ENCODE data around the gene ASTN2. TPM values are rescaled to one million over a fixed set of nuclear protein-coding genes. Genes with fewer than 3 reads are reported as not detected.
A peak's percentile ranks its signal among the peaks of the same experiment; 100 is the strongest.

The ASTN2 gene
- total and polyA plus RNA-seq, 9 of the 15 experiments (the other 6 are each of a cell fraction or from before 2014, with no cell fraction given), result 0.56 to 3.5 (median 1.9) TPM

DNA sequence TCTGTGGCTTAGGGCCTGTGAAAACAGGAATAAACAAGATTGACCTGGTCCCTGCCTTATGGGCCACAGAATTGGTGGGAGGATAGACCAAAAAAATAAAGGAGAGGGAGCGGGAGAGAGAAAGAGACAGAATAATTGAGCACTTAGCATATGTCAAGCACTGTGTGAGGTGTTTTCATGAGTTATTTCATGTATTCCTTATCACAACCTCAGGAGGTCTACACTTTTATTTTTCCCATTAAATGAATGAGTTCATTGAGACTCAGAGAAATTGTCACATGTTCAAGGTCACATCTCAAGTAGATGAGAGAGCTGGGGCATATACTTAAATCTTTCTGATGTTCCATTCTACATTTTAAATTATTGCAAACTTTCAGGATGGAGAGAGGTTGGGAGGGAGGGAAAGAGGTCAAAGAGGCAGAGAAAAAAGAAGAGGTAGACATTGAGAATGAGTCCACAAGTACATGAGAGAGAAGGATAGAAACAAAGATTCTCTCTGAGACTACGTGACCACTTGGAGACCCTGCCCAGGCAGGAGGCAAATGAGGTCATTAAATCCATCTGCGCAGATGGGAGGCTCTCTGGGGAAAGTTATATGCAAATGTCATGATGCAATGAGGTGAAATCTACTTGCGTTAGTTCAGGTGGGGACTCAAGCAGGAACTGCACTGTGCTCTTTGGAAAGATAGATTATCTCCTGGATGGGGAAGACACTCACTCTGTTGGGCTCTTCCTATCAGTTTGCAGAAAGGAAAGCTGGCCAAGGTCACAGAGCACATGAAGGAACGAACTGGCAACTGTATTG lies 1019.8 kb downstream of the ASTN2 start (continued):
- TF ChIP-seq CREB1 (IDR thresholded peaks at IDR 0.05) (no peak), CREB1 (CRISPR knock-in tag; IDR thresholded peaks at IDR 0.05) (no peak), XRCC5 (IDR thresholded peaks at IDR 0.05; ENCODE audit: low read depth, low read length) (no peak), BCL6 (CRISPR knock-in tag; IDR thresholded peaks at IDR 0.05) (no peak), CREM (IDR thresholded peaks at IDR 0.05; ENCODE audit: low read depth) (no peak; the same call in 1 of the 2 replicates), KLF6 (CRISPR knock-in tag; IDR thresholded peaks at IDR 0.05; ENCODE audit: borderline replicate concordance) (no peak; the same call in 1 of the 2 replicates), ZNF77 (CRISPR knock-in tag; IDR thresholded peaks at IDR 0.05) (no peak), CBFA2T2 (conservative IDR thresholded peaks at IDR 0.05) (peak; percentile 59), MYBL2 (IDR thresholded peaks at IDR 0.05; ENCODE audit: low read depth) (no peak; the same call in 1 of the 2 replicates), MYBL2 (CRISPR knock-in tag; IDR thresholded peaks at IDR 0.05; ENCODE audit: borderline replicate concordance) (no peak), TAF7 (tag; IDR thresholded peaks at IDR 0.05) (peak; percentile 9; the same call in 1 of the 2 replicates), BRF1 (IDR thresholded peaks at IDR 0.05; ENCODE audit: borderline replicate concordance, extremely low read depth, insufficient read length) (no peak), NFYB (IDR thresholded peaks at IDR 0.05; ENCODE audit: extremely low read depth, insufficient read length) (no peak)
- TF ChIP-seq, protein P1, sequence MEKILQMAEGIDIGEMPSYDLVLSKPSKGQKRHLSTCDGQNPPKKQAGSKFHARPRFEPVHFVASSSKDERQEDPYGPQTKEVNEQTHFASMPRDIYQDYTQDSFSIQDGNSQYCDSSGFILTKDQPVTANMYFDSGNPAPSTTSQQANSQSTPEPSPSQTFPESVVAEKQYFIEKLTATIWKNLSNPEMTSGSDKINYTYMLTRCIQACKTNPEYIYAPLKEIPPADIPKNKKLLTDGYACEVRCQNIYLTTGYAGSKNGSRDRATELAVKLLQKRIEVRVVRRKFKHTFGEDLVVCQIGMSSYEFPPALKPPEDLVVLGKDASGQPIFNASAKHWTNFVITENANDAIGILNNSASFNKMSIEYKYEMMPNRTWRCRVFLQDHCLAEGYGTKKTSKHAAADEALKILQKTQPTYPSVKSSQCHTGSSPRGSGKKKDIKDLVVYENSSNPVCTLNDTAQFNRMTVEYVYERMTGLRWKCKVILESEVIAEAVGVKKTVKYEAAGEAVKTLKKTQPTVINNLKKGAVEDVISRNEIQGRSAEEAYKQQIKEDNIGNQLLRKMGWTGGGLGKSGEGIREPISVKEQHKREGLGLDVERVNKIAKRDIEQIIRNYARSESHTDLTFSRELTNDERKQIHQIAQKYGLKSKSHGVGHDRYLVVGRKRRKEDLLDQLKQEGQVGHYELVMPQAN (IDR thresholded peaks at IDR 0.05; ENCODE audit: borderline replicate concordance), result no peak
- TF ChIP-seq, protein P2, sequence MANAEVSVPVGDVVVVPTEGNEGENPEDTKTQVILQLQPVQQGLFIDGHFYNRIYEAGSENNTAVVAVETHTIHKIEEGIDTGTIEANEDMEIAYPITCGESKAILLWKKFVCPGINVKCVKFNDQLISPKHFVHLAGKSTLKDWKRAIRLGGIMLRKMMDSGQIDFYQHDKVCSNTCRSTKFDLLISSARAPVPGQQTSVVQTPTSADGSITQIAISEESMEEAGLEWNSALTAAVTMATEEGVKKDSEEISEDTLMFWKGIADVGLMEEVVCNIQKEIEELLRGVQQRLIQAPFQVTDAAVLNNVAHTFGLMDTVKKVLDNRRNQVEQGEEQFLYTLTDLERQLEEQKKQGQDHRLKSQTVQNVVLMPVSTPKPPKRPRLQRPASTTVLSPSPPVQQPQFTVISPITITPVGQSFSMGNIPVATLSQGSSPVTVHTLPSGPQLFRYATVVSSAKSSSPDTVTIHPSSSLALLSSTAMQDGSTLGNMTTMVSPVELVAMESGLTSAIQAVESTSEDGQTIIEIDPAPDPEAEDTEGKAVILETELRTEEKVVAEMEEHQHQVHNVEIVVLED (CRISPR knock-in tag; IDR thresholded peaks at IDR 0.05), result no peak; the same call in 1 of the 2 replicates
- TF ChIP-seq, protein P3, sequence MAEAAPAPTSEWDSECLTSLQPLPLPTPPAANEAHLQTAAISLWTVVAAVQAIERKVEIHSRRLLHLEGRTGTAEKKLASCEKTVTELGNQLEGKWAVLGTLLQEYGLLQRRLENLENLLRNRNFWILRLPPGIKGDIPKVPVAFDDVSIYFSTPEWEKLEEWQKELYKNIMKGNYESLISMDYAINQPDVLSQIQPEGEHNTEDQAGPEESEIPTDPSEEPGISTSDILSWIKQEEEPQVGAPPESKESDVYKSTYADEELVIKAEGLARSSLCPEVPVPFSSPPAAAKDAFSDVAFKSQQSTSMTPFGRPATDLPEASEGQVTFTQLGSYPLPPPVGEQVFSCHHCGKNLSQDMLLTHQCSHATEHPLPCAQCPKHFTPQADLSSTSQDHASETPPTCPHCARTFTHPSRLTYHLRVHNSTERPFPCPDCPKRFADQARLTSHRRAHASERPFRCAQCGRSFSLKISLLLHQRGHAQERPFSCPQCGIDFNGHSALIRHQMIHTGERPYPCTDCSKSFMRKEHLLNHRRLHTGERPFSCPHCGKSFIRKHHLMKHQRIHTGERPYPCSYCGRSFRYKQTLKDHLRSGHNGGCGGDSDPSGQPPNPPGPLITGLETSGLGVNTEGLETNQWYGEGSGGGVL (CRISPR knock-in tag; IDR thresholded peaks at IDR 0.05), result no peak
- TF ChIP-seq, protein P4, sequence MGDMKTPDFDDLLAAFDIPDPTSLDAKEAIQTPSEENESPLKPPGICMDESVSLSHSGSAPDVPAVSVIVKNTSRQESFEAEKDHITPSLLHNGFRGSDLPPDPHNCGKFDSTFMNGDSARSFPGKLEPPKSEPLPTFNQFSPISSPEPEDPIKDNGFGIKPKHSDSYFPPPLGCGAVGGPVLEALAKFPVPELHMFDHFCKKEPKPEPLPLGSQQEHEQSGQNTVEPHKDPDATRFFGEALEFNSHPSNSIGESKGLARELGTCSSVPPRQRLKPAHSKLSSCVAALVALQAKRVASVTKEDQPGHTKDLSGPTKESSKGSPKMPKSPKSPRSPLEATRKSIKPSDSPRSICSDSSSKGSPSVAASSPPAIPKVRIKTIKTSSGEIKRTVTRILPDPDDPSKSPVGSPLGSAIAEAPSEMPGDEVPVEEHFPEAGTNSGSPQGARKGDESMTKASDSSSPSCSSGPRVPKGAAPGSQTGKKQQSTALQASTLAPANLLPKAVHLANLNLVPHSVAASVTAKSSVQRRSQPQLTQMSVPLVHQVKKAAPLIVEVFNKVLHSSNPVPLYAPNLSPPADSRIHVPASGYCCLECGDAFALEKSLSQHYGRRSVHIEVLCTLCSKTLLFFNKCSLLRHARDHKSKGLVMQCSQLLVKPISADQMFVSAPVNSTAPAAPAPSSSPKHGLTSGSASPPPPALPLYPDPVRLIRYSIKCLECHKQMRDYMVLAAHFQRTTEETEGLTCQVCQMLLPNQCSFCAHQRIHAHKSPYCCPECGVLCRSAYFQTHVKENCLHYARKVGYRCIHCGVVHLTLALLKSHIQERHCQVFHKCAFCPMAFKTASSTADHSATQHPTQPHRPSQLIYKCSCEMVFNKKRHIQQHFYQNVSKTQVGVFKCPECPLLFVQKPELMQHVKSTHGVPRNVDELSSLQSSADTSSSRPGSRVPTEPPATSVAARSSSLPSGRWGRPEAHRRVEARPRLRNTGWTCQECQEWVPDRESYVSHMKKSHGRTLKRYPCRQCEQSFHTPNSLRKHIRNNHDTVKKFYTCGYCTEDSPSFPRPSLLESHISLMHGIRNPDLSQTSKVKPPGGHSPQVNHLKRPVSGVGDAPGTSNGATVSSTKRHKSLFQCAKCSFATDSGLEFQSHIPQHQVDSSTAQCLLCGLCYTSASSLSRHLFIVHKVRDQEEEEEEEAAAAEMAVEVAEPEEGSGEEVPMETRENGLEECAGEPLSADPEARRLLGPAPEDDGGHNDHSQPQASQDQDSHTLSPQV (IDR thresholded peaks at IDR 0.05), result peak; percentile 78

Measured in K562 (cell line).